Hepatocyte (in vitro differentiated cells): ENCODE results near the gene ITPRID2.

Experiments
- CTCF ChIP-seq: fragments of 200-600 bp; sonication (generic); IDR thresholded peaks from 2 replicates; pipeline ENCODE4 v1.5.1; 2016; ENCODE audit warnings: antibody characterized with exemption, mild to moderate bottlenecking; ENCODE audit not compliant: poor library complexity
- EZH2 ChIP-seq: fragments of 200-600 bp; sonication (generic); IDR thresholded peaks from 2 replicates; pipeline ENCODE4 v1.6.1; 2016; ENCODE audit warnings: antibody characterized with exemption, mild to moderate bottlenecking, borderline replicate concordance

GRCh38 chr2:181890271-181890670 lies 1.3 kb upstream of the ITPRID2 start:
- TF ChIP-seq EZH2 (no peak), CTCF (no peak)
